Heart left ventricle (tissue), 16 donors: Measurements from ENCODE around the gene IFT27. TPM values are rescaled to one million over a fixed set of nuclear protein-coding genes. Genes with fewer than 3 reads are reported as not detected.

Experiments used
- ATAC-seq, 4 donors: fragments of 200-7000 bp; cut with Tn5 transposase; one replicate each; pipeline ENCODE4 v1.9.1; 2020 to 2022; ENCODE audit warnings: moderate library complexity in 4 of 4, mild to moderate bottlenecking in 3 of 4, moderate number of reproducible peaks in 1 of 4
- DNase-seq, 5 donors: peaks; one replicate each; pipeline ENCODE4 v3.0.0-alpha.2; 2020
- H3K27ac ChIP-seq, 12 donors: fragments of 200-600 bp; sonication (generic) in 4 of 12; one replicate each; pipeline versions ENCODE4 v1.5.0 to v1.8.0; 2016 to 2022; ENCODE audit warnings: mild to moderate bottlenecking in 2 of 12
- H3K27me3 ChIP-seq, 9 donors: fragments of 200-600 bp; sonication (generic) in 2 of 9; one replicate each; pipeline versions ENCODE4 v1.5.1 to v1.8.0; 2016 to 2022; ENCODE audit warnings: mild to moderate bottlenecking in 3 of 9
- H3K36me3 ChIP-seq, 9 donors: fragments of 200-600 bp; sonication (generic) in 2 of 9; one replicate each; pipeline versions ENCODE4 v1.5.0 to v1.8.0; 2018 to 2022; ENCODE audit warnings: mild to moderate bottlenecking in 2 of 9
- H3K4me1 ChIP-seq, 12 donors: fragments of 200-600 bp; sonication (generic) in 4 of 12; one replicate each; pipeline versions ENCODE4 v1.5.0 to v1.8.0; 2016 to 2022; ENCODE audit warnings: mild to moderate bottlenecking in 3 of 12
- H3K4me3 ChIP-seq, 12 donors: fragments of 200-600 bp; sonication (generic) in 4 of 12; one replicate each; pipeline versions ENCODE4 v1.5.0 to v1.8.0; 2017 to 2022; ENCODE audit warnings: mild to moderate bottlenecking in 9 of 12, moderate library complexity in 4 of 12
- H3K9me3 ChIP-seq, 12 donors: fragments of 200-600 bp; sonication (generic) in 4 of 12; one replicate each; pipeline versions ENCODE4 v1.5.0 to v1.8.0; 2016 to 2022; ENCODE audit warnings: mild to moderate bottlenecking in 1 of 12
- CTCF ChIP-seq, 12 donors: fragments of 200-600 bp; sonication (generic) in 4 of 12; IDR thresholded peaks; one replicate each; pipeline versions ENCODE4 v1.5.0 to v1.8.0; 2018 to 2022; ENCODE audit warnings: antibody characterized with exemption in 12 of 12, mild to moderate bottlenecking in 5 of 12
- POLR2A ChIP-seq, 2 donors: fragments of 450-650 bp; IDR thresholded peaks; one replicate each; pipeline ENCODE4 v1.6.1; 2017; ENCODE audit warnings: antibody characterized with exemption in 2 of 2, mild to moderate bottlenecking in 2 of 2, moderate library complexity in 2 of 2
- WGBS, 4 donors: extraction: QIAGEN DNeasy Blood & Tissue Kit in 2 of 4; methylation state at CpG; one replicate each; pipeline versions ENCODE4 v1.1.5 to v1.1.7; 2013 to 2018; 5-methylcytosine and 5-hydroxymethylcytosine counted together
- intact Hi-C, 10 donors: fragments of 100-400 bp; cut with DNase I; formaldehyde crosslinking; loops; one replicate each; pipeline versions ENCODE4 v1.11.1 to v1.14.2; 2022
- polyA plus RNA-seq, 2 donors: library from polyadenylated mRNA; stranded (reverse); fragments of 200-250 nt; gene quantifications; one replicate each; pipeline ENCODE4 v1.2.3, GENCODE V29; 2013
- total RNA-seq, 9 donors: library from RNA; depleted of rRNA in 2 of 9; stranded (reverse); fragments of >200 nt in 2 of 9; fragmentation: NEBNext Ultra II Directional in 3 of 9; extraction: Animal tissue kit (Norgen Biotek cat#: 25700) in 3 of 9; gene quantifications; one replicate each; pipeline versions ENCODE4 v1.1.0 to v1.2.4, GENCODE V29; 2016 to 2023
- donor health status: ischemic (EF 13 %, LVEDD 7.1; RV severe dilation, severe dysfunction).
- donor health status: healthy with polysubstance abuse.
- donor health status: DM: no; HTN: yes; CAD: no.
- donor health status: DM: no; HTN: no; CAD: no.
- donor health status: ischemic (EF 25% LVEDD 6.9; RV normal size, moderate dysfunction).
- donor health status: ischemic (EF 25% LVEDD 5.7; RV mildly dilated, moderate dysfunction).
- donor health status: healthy.
- donor health status: DM: yes; HTN: yes; CAD: no.
- donor health status: ischemic (EF 35%, LVEDD 5.7; RV mildly dilated, moderate dysfunction).
- donor health status: nonischemic (EF 11% LVEDD 7.7; RV severe dilation, severe dysfunction).
- donor health status: DM: yes; HTN: yes; CAD: no.
- donor health status: PGD.
- donor health status: ischemic (EF 29% LVEDD 5.4; RV normal size, mild dysfunction).
- donor health status: nonischemic (EF 23%, LVEDD 6.1; RV moderate dilation, normal function).

The IFT27 gene
- total and polyA plus RNA-seq, 11 donors = 18.4 to 36.7 (median 25.8) TPM

GRCh38 chr22:36806835-36807234 is 30.9 kb upstream of the IFT27 start:
- no peak overlapping the region for H3K4me3 ChIP-seq
- H3K36me3 ChIP-seq = no peaks in the 10 kb centered on the region
- 46 to 55% (median 51%) methylated on average over 6 of the region's 6 CpGs for WGBS, 4 donors
- intact Hi-C loops = no loop called here
- ATAC-seq = no peak
- H3K27me3 ChIP-seq = peaks cover 0 to 48% (median 12%) of the 10 kb centered on the region in 9 donors
- H3K9me3 ChIP-seq = no peaks in the 10 kb centered on the region
- no peak overlapping the region for H3K27ac ChIP-seq
- no peak for DNase-seq
- peaks cover 0 to 10% (median 0%) of the 10 kb centered on the region in 12 donors for H3K4me1 ChIP-seq
- TF ChIP-seq POLR2A (IDR thresholded peaks at IDR 0.05) (no peak), CTCF (IDR thresholded peaks at IDR 0.05) (no peak)

GRCh38 chr22:36803358-36803757 is 27.4 kb upstream of the IFT27 start:
- ATAC-seq (no peak), DNase-seq (no peak)
- Histone ChIP-seq H3K27ac (no peak overlapping the region), H3K36me3 (no peaks in the 10 kb centered on the region), H3K4me3 (no peak overlapping the region), H3K27me3 (peaks cover 0 to 41% (median 12%) of the 10 kb centered on the region in 9 donors), H3K4me1 (peaks cover 0 to 6% (median 0%) of the 10 kb centered on the region in 12 donors), H3K9me3 (no peaks in the 10 kb centered on the region)
- intact Hi-C loops = no loop called here
- 63 to 84% (median 68%) methylated on average over 1 of the region's 1 CpG for WGBS, 4 donors
- no peak for TF ChIP-seq CTCF (IDR thresholded peaks at IDR 0.05)
- no peak for TF ChIP-seq POLR2A (IDR thresholded peaks at IDR 0.05)

- ATAC-seq = no peak
Measured at GRCh38 chr22:36798674-36799066, 22.8 kb upstream of the IFT27 start.

More at GRCh38 chr22:36798674-36799066, 22.8 kb upstream of the IFT27 start:
- no peaks in the 10 kb centered on the region for H3K4me1 ChIP-seq
- H3K27me3 ChIP-seq = peaks cover 0 to 19% (median 0%) of the 10 kb centered on the region in 9 donors
- no peak overlapping the region for H3K4me3 ChIP-seq
- intact Hi-C loops = no loop called here
- no peak for DNase-seq
- H3K27ac ChIP-seq = no peak overlapping the region
- H3K36me3 ChIP-seq = no peaks in the 10 kb centered on the region
- 75 to 87% (median 82%) methylated on average over 9 to 11 of the region's 11 CpGs for WGBS, 4 donors
- no peak for TF ChIP-seq CTCF (IDR thresholded peaks at IDR 0.05)
- no peak for TF ChIP-seq POLR2A (IDR thresholded peaks at IDR 0.05)
- no peaks in the 10 kb centered on the region for H3K9me3 ChIP-seq
